OCI-LY1 (cell line): ENCODE measurements around the gene SH3GLB1.

Experiments
- CTCF ChIP-seq: fragments of 200-600 bp; sonication (generic), shearing (Covaris generic); IDR thresholded peaks from 2 replicates; pipeline ENCODE4 v1.5.1; 2017; ENCODE audit warnings: mild to moderate bottlenecking, antibody characterized with exemption, low read length, moderate library complexity, mixed read lengths
- EZH2 ChIP-seq: fragments of 200-600 bp; sonication (generic), shearing (Covaris generic); IDR thresholded peaks from 2 replicates; pipeline ENCODE4 v1.8.0; 2017; ENCODE audit warnings: borderline replicate concordance, mixed run types, mild to moderate bottlenecking, antibody characterized with exemption, low read length, moderate library complexity, mixed read lengths

- TF ChIP-seq CTCF (peak; percentile 33; the same call in 1 of the 2 replicates), EZH2 (no peak)
Observed at GRCh38 chr1:86687595-86687994, 16.8 kb upstream of the SH3GLB1 start.
